OCI-LY3 (cell line): Measurements from ENCODE around the gene PLBD2.

ENCODE experiments used
- H2AFZ ChIP-seq: fragments of 200-600, 300-600 bp; shearing (Covaris generic); 2 replicates; pipeline ENCODE4 v1.6.0; 2014; ENCODE audit warnings: antibody characterized with exemption, low read depth, low read length
- H3K27ac ChIP-seq: fragments of 200-600, 300-600 bp; sonication (generic); 2 replicates; pipeline ENCODE4 v1.5.1; 2014; ENCODE audit warnings: mild to moderate bottlenecking, low read length, moderate library complexity, mixed read lengths
- H3K27me3 ChIP-seq: fragments of 200-600, 300-600 bp; sonication (generic); 2 replicates; pipeline ENCODE4 v1.6.1; 2014; ENCODE audit warnings: low read depth, low read length, mixed read lengths
- H3K36me3 ChIP-seq: fragments of 200-600, 300-600 bp; sonication (generic); replicated peaks from 2 replicates; pipeline ENCODE3; 2014; ENCODE audit warnings: low read depth, low read length, mixed read lengths
- H3K4me1 ChIP-seq: fragments of 300-600, 200-600 bp; sonication (generic); 2 replicates; pipeline ENCODE4 v1.6.1; 2014; ENCODE audit warnings: low read length, mixed read lengths
- H3K4me2 ChIP-seq: fragments of 200-600, 300-600 bp; sonication (generic); 2 replicates; pipeline ENCODE4 v1.6.1; 2014; ENCODE audit warnings: low read length, mixed read lengths
- H3K4me3 ChIP-seq: fragments of 300-600, 200-600 bp; sonication (generic); 2 replicates; pipeline ENCODE4 v1.5.1; 2014; ENCODE audit warnings: antibody characterized with exemption, mild to moderate bottlenecking, low read length, moderate library complexity
- H3K79me2 ChIP-seq: fragments of 300-600, 200-600 bp; shearing (Covaris generic); 2 replicates; pipeline ENCODE4 v1.6.1; 2014; ENCODE audit warnings: mild to moderate bottlenecking, low read length, mixed read lengths
- H3K9ac ChIP-seq: fragments of 300-600, 200-600 bp; shearing (Covaris generic); 2 replicates; pipeline ENCODE4 v1.6.0; 2014; ENCODE audit warnings: mild to moderate bottlenecking, low read length, moderate library complexity
- H3K9me3 ChIP-seq: fragments of 200-600, 300-600 bp; shearing (Covaris generic); 2 replicates; pipeline ENCODE4 v1.6.1; 2014; ENCODE audit warnings: low read length, mixed read lengths; ENCODE audit not compliant: insufficient read depth
- H4K20me1 ChIP-seq: fragments of 200-600, 300-600 bp; sonication (generic); 2 replicates; pipeline ENCODE4 v1.6.1; 2016; ENCODE audit warnings: low read length, mixed read lengths; ENCODE audit not compliant: insufficient read depth
- EZH2phosphoT487 ChIP-seq: fragments of 200-600 bp; shearing (Covaris generic); IDR thresholded peaks from 2 replicates; pipeline ENCODE4 v1.6.1; 2018; ENCODE audit warnings: antibody characterized with exemption, mixed run types, low read depth
- TF ChIP-seq, protein P1 (sequence below): fragments of 200-600, 300-600 bp; sonication (generic); IDR thresholded peaks from 2 replicates; pipeline ENCODE4 v1.5.1; 2014; ENCODE audit warnings: antibody characterized with exemption, low read length, low read depth

The PLBD2 gene

DNA sequence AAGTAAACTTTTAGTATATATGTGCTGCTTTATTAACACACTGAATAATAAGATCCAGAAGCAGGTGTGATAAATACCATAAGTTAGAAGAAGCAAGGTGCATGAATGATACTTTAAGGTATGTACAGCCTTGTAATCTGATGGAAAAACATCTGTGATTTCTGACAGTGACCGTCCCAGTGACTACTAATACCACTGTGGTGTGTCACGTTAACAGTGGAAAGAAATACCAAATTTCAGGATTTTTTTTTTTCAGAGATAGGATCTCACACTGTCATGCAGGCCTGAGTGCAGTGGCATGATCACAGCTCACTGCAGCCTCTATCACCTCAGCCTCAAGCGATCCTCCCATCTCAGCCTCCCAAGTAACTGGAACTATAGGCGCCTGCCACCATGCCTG is 23.8 kb downstream of the PLBD2 start:
- H3K4me1 ChIP-seq = no peaks in the 10 kb centered on the region
- TF ChIP-seq, protein P1, sequence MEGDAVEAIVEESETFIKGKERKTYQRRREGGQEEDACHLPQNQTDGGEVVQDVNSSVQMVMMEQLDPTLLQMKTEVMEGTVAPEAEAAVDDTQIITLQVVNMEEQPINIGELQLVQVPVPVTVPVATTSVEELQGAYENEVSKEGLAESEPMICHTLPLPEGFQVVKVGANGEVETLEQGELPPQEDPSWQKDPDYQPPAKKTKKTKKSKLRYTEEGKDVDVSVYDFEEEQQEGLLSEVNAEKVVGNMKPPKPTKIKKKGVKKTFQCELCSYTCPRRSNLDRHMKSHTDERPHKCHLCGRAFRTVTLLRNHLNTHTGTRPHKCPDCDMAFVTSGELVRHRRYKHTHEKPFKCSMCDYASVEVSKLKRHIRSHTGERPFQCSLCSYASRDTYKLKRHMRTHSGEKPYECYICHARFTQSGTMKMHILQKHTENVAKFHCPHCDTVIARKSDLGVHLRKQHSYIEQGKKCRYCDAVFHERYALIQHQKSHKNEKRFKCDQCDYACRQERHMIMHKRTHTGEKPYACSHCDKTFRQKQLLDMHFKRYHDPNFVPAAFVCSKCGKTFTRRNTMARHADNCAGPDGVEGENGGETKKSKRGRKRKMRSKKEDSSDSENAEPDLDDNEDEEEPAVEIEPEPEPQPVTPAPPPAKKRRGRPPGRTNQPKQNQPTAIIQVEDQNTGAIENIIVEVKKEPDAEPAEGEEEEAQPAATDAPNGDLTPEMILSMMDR = no peak
- TF ChIP-seq EZH2phosphoT487 = no peak
- no peak overlapping the region for H3K27ac ChIP-seq
- H2AFZ ChIP-seq = no peak overlapping the region
- H3K9ac ChIP-seq = no peak overlapping the region
- H3K4me2 ChIP-seq = no peak overlapping the region
- no peak overlapping the region for H3K4me3 ChIP-seq
- no peaks in the 10 kb centered on the region for H3K9me3 ChIP-seq
- H3K27me3 ChIP-seq = no peaks in the 10 kb centered on the region
- peaks cover 7% of the 10 kb centered on the region for H3K36me3 ChIP-seq
- no peaks in the 10 kb centered on the region for H4K20me1 ChIP-seq
- no peaks in the 10 kb centered on the region for H3K79me2 ChIP-seq

DNA sequence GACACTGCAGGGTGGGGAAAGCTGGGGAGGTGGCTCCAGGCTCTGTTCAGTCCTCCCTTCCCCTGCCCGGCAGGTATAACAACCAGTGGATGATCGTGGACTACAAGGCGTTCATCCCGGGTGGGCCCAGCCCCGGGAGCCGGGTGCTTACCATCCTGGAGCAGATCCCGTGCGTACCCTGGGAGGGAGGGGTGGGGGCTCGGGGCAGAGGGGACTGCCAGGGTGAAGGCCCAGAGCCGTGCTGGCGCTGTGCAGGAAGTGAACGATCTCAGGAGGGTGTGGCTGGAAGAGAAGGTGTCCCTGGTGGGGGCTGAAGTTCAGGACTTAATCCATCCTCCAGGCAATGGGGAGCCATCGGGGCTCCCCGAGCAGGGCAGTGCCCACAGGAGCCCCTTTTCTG is 26.4 kb downstream of the PLBD2 start:
- Histone ChIP-seq H3K79me2 (no peaks in the 10 kb centered on the region), H3K27ac (no peak overlapping the region), H3K9me3 (no peaks in the 10 kb centered on the region), H3K4me3 (no peak overlapping the region), H4K20me1 (no peaks in the 10 kb centered on the region), H3K9ac (no peak overlapping the region), H3K4me2 (no peak overlapping the region), H3K4me1 (no peaks in the 10 kb centered on the region), H2AFZ (no peak overlapping the region), H3K36me3 (peaks cover 3% of the 10 kb centered on the region), H3K27me3 (no peaks in the 10 kb centered on the region)
- TF ChIP-seq, protein P1 = no peak
- TF ChIP-seq EZH2phosphoT487 = no peak

DNA sequence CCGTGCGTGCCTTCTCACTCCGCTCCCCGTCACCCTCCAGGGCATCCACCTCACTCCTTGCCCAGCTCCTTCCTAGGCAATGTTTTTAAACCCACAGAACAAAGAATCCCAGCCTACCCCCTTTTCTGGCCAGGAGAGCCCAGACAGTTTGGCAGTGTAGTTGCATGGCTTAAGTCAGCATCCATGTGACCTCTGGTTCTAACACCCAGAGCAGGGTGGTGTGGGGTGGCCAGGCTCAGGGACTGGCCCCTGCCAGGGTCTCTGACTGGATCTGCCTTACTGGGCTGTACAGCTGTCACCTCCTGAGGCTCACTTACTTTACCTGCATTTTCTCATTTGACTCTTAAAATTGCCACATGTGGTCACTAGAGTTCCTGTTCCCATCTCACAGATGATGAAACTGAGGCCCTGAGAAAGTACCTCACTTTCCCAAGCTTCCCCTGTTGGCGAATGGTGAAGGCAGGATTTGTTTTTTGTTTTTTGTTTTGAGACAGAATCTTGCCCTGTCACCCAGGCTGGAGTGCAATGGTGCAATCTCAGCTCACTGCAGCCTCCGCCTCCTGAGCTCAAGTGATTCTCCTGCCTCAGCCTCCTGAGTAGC is 27.0 kb downstream of the PLBD2 start:
- Histone ChIP-seq H3K79me2 (no peaks in the 10 kb centered on the region), H3K4me3 (no peak overlapping the region), H3K36me3 (peaks cover 3% of the 10 kb centered on the region), H4K20me1 (no peaks in the 10 kb centered on the region), H3K27ac (no peak overlapping the region), H3K27me3 (no peaks in the 10 kb centered on the region), H3K9me3 (no peaks in the 10 kb centered on the region), H2AFZ (no peak overlapping the region), H3K4me1 (no peaks in the 10 kb centered on the region), H3K4me2 (no peak overlapping the region), H3K9ac (no peak overlapping the region)
- TF ChIP-seq EZH2phosphoT487 = no peak
- TF ChIP-seq, protein P1 = no peak

DNA sequence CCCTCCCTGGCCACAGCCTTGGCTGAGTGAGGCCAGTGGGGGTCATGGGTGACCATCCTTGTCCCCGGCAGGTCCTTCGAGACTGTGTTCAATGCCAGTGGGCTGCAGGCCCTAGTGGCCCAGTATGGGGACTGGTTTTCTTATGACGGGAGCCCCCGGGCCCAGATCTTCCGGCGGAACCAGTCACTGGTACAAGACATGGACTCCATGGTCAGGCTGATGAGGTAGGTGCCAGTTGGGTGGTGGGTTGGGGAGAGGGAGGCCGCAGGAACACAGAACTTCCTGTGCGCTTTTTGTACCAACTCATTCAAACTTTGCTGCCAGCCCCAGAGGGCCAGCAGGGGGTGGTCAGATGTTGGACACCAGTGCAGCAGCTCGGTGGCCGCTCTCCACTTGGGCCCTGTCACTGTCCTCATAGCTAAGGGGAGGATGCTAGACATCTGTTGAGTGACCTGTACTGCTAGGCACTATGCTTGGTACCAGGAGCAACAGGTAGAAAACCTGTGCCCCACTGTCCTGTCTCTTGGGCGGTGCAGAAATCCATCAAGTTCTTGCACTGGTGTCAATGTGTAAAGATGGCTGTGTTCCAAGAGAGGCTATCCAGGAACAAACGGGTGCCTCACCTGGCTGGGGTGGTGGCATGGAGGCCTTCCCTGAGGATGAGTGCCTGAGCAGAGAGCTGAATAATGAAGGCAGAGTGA is 28.6 kb downstream of the PLBD2 start:
- Histone ChIP-seq H3K36me3 (peaks cover 3% of the 10 kb centered on the region), H2AFZ (no peak overlapping the region), H4K20me1 (no peaks in the 10 kb centered on the region), H3K9me3 (no peaks in the 10 kb centered on the region), H3K4me1 (no peaks in the 10 kb centered on the region), H3K9ac (no peak overlapping the region), H3K4me3 (no peak overlapping the region), H3K79me2 (no peaks in the 10 kb centered on the region), H3K4me2 (no peak overlapping the region), H3K27me3 (no peaks in the 10 kb centered on the region), H3K27ac (no peak overlapping the region)
- TF ChIP-seq, protein P1 = no peak
- no peak for TF ChIP-seq EZH2phosphoT487
